ENCODE measurements around the gene COPS2. TPM values are rescaled to one million over a fixed set of nuclear protein-coding genes. Genes with fewer than 3 reads are reported as not detected.

The COPS2 gene
- total RNA-seq, 1 experiment from 2014 or later = 88.3 TPM

DNA sequence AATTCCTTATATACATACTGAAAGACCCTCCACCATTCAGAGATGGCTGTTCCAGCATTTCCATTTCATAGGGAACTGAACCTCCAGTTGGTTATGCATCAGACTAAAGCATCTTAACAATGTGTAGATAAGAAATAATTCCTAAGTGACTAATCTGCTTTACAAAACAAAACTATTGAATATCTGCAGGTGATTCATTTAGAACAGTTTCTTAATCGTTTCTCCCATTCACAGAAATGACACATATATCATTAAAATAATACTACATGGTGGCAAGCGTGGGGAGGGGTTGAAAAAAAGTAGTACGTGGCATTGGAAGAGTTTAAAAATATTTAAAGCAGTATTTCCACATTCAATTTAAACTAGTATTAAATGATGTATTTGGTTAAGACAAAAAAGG, 19.5 kb downstream of the COPS2 start:
- H3K56ac ChIP-seq (ENCODE audit: insufficient read length, low read depth, low read length) = no peak overlapping the region
- H3K9ac ChIP-seq (ENCODE audit: extremely low read depth, insufficient read length, low read length) = no peak overlapping the region
- TF ChIP-seq, protein P1, sequence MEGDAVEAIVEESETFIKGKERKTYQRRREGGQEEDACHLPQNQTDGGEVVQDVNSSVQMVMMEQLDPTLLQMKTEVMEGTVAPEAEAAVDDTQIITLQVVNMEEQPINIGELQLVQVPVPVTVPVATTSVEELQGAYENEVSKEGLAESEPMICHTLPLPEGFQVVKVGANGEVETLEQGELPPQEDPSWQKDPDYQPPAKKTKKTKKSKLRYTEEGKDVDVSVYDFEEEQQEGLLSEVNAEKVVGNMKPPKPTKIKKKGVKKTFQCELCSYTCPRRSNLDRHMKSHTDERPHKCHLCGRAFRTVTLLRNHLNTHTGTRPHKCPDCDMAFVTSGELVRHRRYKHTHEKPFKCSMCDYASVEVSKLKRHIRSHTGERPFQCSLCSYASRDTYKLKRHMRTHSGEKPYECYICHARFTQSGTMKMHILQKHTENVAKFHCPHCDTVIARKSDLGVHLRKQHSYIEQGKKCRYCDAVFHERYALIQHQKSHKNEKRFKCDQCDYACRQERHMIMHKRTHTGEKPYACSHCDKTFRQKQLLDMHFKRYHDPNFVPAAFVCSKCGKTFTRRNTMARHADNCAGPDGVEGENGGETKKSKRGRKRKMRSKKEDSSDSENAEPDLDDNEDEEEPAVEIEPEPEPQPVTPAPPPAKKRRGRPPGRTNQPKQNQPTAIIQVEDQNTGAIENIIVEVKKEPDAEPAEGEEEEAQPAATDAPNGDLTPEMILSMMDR (conservative IDR thresholded peaks at IDR 0.05) = no peak
- no peak overlapping the region for H4K8ac ChIP-seq (replicated peaks; ENCODE audit: insufficient read length, low read depth, low read length)
- no peaks in the 10 kb centered on the region for H3K23me2 ChIP-seq (ENCODE audit: insufficient read length, low read depth, low read length, poor library complexity, severe bottlenecking)
- H3K36me3 Mint-ChIP-seq (ENCODE audit: insufficient read depth in 1 of 3, low read depth in 3 of 3) = peaks cover 22 to 60% (median 58%) of the 10 kb centered on the region in 3 experiments; a peak in 6 of 7 replicates
- no peaks in the 10 kb centered on the region for H3K27me3 Mint-ChIP-seq (ENCODE audit: low read depth)
- H3T11ph ChIP-seq (ENCODE audit: low read length) = no peak overlapping the region
- H3K27me3 ChIP-seq (ENCODE audit: insufficient read depth, low read length) = no peaks in the 10 kb centered on the region
- no peaks in the 10 kb centered on the region for H4K20me1 ChIP-seq (ENCODE audit: control insufficient read depth, insufficient read depth, insufficient read length)
- no peaks in the 10 kb centered on the region for H3K79me2 ChIP-seq (ENCODE audit: insufficient read depth, low read length)
- H3K4me1 Mint-ChIP-seq = no peaks in the 10 kb centered on the region
- H3K4me1 ChIP-seq (ENCODE audit: insufficient read depth, low read length) = no peaks in the 10 kb centered on the region
- H3K27ac Mint-ChIP-seq = no peak overlapping the region
- no peak overlapping the region for H2BK20ac ChIP-seq (ENCODE audit: low read depth, low read length, poor library complexity, severe bottlenecking)
- no CpG with 5 or more reads among the region's 3 CpGs for WGBS (ENCODE audit: extremely low coverage, insufficient read length, low lambda C conversion rate)
- no peak overlapping the region for H3K27ac ChIP-seq (ENCODE audit: insufficient read length, low read depth, low read length)
- no peaks in the 10 kb centered on the region for H3K79me1 ChIP-seq (ENCODE audit: insufficient read depth, low read depth, low read length, poor library complexity, severe bottlenecking)
- H2BK15ac ChIP-seq (ENCODE audit: low read depth, low read length) = no peak overlapping the region
- H3K14ac ChIP-seq (ENCODE audit: insufficient read depth, low read length) = no peak overlapping the region
- no peak for DNase-seq
- no peak overlapping the region for H2BK120ac ChIP-seq (ENCODE audit: low read depth, low read length, poor library complexity, severe bottlenecking)
- no peak overlapping the region for H2BK5ac ChIP-seq (ENCODE audit: insufficient read length, low read length)
- H2AK5ac ChIP-seq (ENCODE audit: insufficient read length, low read length) = no peak overlapping the region
- no peaks in the 10 kb centered on the region for H3K9me3 Mint-ChIP-seq
- H4K91ac ChIP-seq (ENCODE audit: insufficient read length, low read depth, low read length) = no peak overlapping the region
- no peak overlapping the region for H3K23ac ChIP-seq (ENCODE audit: insufficient read length, low read depth, low read length)
- no peak overlapping the region for H3K18ac ChIP-seq (ENCODE audit: insufficient read length, low read depth, low read length)
- no peak overlapping the region for H2AFZ ChIP-seq (ENCODE audit: low read length)
- H2BK12ac ChIP-seq (ENCODE audit: insufficient read length, low read depth, low read length) = no peak overlapping the region
- no peak overlapping the region for H3K4ac ChIP-seq (ENCODE audit: low read depth, low read length)
- no peak overlapping the region for H4K5ac ChIP-seq (ENCODE audit: insufficient read length, low read depth, low read length)
- H3K9me3 ChIP-seq (ENCODE audit: control insufficient read depth, low read depth, low read length) = no peaks in the 10 kb centered on the region
- H3K4me2 ChIP-seq (ENCODE audit: insufficient read depth, insufficient read length, low read length) = no peak overlapping the region
- H3K4me3 Mint-ChIP-seq = no peak overlapping the region

Data from H9 (cell line).